ENCODE data around the gene DEDD2.

DEDD2 gene

DNA sequence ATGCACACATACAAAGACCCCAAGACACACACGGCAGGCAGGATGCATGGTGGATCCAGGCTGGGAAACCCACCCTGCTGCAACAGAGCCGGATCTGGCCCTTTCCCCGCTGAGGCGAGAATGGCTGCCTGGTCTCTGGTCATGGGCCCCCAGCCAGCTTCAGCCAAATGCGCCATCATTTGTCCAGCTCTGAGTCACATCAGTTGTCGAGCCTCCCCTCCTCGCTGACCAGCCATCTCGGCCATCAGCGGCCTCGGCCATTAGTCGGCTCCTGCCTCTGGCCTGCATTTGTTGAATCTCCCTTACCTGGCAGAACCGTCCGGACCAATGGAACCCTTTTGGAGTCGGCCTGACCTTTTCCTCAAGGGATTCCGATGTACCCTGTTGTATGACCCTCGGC is 46.8 kb downstream of the DEDD2 start:
- DNase-seq (ENCODE audit: low spot score): no peak

DNA sequence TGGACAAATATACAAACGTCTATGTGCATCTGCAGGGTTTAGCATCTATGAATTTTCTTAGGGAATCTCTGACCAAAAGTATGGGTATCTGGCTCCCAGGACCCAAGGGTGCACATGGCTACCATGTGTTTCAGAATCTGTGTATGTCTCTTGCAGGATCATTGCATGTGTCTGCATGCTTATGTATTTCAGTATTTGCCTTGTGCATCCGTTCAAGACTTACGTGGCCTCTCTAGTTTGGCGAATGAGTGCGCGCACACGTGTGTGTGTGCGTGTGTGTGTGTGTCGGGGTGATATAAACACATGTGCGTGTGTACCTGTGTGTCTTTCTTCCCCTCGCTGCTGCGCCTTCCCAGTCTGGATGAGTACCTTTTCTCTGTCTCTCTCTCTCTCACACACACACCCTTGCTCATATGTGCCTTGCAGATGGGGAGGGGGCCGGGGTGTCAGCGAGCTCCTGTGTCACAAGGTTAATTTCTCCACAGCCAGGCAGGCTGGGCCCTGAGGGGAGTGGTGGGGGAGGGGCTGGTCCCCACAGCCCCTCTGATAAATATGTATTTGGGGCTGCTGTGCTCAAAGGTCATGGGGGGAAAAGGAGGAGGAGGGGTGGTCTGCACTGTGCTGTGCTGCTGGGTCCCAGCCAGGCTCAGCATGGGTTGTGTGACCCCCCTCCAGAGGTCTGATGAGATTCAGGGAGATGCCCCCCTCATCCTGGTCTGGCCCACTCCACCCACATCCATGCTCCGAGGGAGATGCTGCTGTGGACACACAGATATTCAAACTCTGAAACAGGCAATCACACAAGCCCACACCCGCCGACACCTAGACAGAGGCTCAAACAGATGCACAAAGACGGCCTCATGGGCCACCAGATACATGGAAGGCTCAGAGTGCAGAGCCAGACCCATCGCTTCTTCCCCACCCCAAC is 47.7 kb downstream of the DEDD2 start:
- no peak for DNase-seq (ENCODE audit: low spot score)

DNA sequence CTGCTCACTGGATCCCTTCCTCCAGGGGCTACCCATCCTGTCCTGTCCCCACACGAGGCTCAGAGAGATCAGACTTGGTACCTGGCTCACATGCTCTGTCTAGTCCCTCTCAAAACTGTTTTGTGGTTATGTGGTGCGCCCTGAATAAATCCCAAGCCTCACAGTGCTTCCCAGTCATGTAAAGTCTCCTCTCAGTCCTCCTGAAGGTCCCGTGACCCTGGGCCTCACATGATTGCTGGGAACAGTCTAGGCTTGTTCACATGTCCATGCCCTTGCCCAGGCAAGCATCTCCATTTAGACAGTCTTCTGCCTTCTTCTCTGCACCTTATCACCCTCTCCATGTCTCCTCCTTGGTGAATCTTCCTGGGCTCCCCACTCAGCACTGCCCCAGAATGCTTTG is 49.3 kb downstream of the DEDD2 start:
- no peak for DNase-seq (ENCODE audit: low spot score)

GRCh38 chr19:42166316-42166715 is 51.2 kb downstream of the DEDD2 start:
- no peak for DNase-seq (ENCODE audit: low spot score)

DNA sequence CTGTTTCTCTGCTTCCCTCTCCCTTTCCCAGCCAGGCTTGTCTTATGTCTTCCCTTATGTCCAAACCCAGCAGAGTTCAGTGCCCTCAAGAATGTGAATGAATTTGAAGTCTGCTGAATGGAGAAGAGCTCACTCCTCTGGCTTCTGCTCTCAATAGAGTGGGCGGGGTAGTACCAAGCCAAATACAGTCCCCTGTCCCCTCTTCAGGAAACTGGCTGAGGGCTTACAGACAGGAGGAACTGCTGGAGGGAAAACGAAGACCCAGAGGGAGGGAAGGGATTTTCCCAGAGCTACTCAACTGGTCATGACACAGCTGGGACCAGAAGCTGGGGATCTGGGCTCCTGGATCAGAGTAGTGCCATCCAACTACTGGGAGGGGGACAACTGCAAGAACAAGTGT is 52.3 kb downstream of the DEDD2 start:
- no peak for DNase-seq (ENCODE audit: low spot score)

GRCh38 chr19:42161616-42162263 is 55.7 kb downstream of the DEDD2 start:
- DNase-seq (ENCODE audit: low spot score): no peak

DNA sequence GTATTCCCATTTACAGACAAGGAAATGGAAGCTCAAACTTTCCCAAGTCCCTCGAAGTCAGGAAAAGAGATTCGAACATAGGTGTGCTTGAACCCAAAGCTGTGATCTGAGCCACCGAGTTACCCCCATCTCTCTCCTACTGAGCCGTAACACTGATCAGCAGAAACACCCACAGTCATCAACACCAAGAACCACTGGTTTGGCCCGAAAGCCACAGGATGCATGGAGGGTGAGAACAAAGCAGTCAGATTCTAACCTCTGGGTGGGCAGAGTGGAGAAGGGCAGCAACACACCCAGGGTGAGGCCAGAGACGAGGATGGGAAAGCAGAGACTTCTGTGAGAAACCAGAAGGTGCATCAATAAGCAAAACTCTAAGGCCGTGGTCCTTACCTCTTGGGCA is 57.5 kb downstream of the DEDD2 start:
- no peak for DNase-seq (ENCODE audit: low spot score)

GRCh38 chr19:42158926-42159325 is 58.6 kb downstream of the DEDD2 start:
- no peak for DNase-seq (ENCODE audit: low spot score)

- no peak for DNase-seq (ENCODE audit: low spot score)
These were observed 60.9 kb downstream of the DEDD2 start for GRCh38 chr19:42156571-42156970.

- no peak for DNase-seq (ENCODE audit: low spot score)
These were observed 61.7 kb downstream of the DEDD2 start for GRCh38 chr19:42155796-42156195.

DNA sequence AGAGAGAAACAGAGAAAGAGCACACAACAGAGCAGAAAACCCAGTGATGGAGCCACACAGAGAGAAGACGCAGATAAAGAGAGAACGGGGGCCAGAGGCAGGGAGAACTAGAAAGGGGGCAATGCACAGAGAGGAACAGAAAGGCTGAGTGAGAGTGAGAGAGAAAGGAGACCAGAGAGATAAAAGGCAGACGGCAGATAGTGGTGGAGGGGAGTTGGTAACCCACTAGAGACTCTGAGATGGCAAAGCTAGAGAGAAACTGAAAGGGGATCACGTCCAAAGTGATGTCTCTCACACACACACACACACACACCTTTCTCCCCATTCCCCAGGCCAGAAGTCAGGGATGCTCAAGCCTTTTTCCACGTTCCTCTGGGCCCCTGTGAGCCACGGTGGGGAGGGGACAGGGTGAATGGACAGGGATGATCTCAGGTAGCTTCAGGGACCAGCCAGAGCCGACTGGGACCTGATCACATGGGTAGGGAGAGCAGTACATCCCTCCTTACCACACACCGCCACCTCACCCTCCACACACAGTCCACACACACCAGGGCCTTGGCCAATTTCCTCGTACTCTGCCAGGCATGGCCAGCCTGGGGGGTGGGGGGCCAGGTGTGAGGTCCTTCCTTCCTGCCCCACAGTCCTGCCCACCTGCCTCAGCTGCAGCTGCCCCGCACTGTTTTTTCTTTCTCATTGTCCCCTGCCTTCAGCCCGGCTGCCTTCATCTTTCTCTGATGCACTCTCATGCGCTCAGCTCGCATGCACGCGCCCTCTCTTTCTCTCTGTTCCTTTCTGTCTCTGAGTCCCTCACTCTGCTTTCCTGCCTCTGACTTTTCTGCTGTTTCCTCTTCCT is 62.8 kb downstream of the DEDD2 start:
- no peak for DNase-seq (ENCODE audit: low spot score)

DNA sequence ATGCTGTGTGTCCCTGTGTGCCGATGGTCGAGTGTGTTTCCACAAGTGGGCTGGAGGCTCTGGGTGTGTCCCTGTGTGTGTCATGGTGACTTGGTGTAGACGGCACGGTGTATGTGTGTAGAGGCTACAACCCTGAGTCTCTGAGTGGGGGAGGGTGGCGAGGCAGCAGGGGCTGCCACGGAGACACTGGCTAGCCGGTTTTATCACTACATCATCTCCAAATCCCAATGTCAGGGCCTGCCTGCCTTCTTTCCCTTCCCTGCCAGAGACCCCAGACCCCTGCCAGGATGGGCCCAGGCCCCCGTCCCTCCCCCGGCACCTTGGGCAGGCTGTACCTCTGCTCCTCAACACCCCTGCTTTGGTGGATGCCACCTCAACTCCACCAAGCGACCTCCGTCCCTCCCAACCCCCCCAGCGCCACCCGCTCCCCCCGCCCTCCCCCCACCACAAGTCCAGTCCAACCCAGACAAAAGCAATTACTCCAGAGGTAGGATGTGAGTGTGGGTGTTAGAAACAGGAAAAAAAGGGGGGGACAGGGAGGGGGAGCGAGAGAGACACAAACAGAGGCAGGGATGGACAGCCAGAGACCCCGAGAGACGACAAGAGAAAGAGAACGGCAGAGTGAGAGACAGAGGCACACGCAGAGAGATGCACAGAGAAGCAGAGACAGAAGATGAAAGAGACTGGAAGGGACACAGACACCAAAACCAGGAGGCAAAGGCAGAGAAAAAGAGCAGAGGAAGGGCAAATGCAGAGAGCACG is 63.6 kb downstream of the DEDD2 start:
- no peak for DNase-seq (ENCODE audit: low spot score)

DNA sequence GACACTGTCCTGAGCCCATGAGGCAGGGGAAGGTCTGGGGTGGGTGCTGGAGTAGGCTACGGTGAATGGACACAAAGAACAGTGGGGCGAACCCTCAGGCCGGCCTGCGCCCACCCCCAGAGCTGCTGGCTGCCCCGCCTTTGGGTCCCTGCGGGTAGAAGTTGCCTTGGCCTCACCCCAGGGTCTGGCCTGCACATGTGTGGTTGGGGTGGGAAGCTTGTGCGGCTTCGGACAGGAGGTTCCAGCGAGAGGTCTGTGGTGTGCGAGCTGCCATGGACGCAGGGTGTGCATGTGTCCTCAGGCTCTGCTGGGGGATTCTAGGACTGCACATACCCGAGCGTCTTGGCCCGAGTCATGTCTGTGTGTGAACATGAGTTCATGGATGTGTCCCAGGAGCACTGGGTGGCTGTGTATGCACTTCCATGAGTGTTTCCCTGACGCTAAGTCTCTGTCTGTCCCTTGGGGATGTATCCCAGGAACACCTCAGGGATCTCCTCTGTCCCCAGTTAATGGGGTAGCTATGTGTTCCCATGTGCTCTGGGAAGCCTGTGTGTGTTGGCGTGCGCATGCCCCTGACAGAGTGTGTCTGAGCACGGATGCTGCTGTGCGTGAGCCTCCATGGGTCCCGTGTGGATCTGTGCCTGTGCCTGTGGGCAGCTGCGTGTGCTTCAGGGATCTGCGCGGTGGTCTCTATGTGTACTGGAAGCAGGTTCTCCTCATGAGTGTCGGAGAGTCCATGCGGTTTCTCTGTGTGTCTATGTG is 64.4 kb downstream of the DEDD2 start:
- DNase-seq (ENCODE audit: low spot score): no peak

DNA sequence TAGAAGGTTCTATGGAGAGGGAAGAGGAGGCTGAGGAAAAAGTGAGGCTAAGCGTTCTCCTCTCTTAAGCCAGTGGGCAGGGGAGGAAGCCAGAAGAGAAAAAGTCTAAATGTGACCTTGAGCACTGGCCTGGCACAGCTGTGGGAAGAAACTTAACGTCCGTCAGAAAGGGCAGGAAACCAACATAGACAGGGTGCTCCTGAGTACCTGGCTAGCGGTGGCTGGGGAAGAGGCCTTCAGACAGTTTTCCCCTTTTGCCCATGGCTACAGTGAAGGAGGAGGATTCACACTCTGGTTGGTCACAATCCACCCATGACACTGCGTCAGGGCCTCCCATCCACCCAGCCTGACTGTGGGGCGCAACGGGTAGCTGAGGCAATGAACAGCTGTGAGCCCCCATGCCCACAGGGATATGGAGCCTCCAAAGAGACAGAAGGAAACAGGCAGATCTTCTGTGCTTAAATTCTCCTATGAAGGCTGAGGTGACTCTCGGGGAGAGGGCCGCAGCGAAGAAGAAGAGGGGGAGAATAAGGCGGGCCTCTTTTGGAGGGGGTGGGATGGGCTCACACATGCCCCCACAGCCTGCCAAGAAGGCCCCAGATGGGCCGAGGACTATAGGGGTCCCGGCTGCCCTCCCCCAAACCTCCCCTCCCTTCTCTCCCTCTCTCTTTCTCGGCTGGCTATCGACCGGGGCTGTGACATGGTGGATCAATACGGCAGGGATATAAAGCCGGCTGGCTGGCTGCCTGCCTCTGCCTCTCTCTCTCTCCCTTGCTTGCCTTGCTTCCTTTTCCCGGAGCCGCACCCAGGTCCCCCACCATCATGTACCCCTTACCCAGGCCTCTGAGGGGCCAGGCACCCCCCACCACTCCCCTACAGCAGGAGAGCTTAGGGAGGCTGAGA is 65.4 kb downstream of the DEDD2 start:
- DNase-seq (ENCODE audit: low spot score): no peak

DNA sequence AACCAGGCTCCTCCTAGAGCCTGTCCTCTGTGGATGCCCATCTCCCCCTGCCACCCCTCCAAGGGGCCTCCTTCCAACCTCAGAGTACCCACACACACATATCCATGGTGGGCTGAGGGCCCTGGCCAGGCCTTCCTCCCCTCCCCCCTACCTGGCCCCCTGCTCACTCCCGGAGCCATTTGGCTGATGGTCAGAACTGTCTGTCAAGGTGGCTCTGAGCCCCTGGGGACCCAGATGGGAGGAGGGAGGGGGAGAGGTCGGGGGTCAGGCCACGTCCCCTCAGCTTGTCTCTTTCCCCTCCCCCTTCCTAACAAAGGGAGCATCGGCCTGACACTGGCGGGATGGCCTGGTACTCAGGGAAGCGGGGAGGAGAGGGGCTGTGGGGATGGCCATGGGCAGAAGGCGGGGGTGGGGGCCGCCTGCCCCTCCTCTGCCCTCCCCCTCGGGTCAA is 66.5 kb downstream of the DEDD2 start:
- no peak for DNase-seq (ENCODE audit: low spot score)

- DNase-seq (ENCODE audit: low spot score): no peak
These were observed 67.1 kb downstream of the DEDD2 start for GRCh38 chr19:42150364-42150763.

DNA sequence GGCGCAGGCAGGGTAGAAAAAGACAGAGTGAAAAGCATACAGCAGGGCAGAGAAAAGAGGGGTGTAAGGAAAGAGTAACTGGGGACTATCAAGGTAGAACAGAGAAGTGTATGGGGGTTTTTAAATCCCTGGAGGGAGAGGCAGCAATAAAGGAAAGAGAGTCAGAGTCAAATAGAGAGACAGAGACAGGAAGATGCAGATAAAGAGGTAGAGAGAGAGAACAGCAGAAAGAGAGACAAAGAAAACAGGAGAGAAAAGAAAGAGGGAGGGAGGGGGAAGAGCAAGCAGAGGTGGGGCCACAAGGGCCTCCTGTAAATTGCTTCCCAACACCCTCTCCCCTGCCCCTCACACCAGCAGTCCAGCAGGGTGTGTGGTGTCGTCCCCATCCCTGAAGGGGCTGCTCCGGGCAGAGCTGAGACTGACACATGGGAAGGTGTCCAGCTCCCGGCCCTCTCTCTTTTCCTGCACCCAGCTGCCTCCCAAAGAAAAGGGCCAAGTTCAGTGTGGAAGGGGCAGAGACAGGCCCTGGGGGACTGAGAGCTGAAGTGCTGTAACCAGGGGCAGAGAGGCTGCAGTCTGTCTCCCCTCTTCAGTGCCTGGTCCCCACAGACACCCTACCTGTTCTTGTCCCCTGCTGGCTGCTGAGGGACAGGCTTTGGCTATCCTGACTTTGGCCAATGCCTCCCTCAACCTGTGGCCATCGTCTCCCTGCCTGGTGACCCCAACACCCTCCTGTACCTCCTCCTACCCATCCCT is 67.9 kb downstream of the DEDD2 start:
- no peak for DNase-seq (ENCODE audit: low spot score)
